Measurements from ENCODE around the gene RCBTB2.

DNA sequence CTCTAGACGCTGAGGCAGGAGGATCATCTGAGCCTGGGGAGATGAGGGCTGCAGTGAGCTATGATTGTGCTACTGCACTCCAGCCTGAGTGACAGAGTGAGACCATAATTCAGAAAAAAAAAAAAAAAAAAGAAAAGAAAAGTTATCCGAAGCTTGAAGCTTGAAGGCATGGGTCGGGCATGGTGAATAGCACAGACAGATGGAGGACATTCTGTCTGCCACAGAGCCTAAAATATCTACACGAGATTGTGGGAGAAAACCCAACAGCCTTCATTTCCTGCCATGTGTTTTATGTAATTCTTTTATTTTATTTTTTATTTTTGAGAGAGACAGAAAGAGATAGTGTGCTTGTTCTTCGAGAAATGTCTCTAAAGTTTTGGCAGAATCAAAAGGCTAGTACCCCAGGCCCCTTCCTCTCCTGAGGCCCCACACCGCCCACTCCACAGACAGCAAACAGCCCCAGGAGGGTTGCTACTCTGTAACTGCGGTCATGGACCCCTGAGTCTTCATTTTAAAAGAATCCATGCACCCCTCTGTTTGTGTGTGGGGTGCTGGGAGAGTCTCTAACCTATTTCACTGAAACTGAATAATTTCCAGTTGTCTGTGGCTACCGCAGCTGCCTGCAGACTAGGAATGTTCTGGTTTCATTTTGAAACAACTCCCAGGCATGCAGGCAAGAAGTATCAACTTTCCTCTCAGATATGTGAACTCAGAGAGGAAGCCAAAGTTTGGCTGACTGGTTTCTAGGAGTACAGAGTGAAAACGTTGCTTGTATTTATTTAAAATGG, 38.4 kb upstream of the RCBTB2 start:
- TF ChIP-seq, protein P1, sequence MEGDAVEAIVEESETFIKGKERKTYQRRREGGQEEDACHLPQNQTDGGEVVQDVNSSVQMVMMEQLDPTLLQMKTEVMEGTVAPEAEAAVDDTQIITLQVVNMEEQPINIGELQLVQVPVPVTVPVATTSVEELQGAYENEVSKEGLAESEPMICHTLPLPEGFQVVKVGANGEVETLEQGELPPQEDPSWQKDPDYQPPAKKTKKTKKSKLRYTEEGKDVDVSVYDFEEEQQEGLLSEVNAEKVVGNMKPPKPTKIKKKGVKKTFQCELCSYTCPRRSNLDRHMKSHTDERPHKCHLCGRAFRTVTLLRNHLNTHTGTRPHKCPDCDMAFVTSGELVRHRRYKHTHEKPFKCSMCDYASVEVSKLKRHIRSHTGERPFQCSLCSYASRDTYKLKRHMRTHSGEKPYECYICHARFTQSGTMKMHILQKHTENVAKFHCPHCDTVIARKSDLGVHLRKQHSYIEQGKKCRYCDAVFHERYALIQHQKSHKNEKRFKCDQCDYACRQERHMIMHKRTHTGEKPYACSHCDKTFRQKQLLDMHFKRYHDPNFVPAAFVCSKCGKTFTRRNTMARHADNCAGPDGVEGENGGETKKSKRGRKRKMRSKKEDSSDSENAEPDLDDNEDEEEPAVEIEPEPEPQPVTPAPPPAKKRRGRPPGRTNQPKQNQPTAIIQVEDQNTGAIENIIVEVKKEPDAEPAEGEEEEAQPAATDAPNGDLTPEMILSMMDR (IDR thresholded peaks at IDR 0.05): no peak
- TF ChIP-seq POLR2A (IDR thresholded peaks at IDR 0.05): no peak

Measured in thyroid gland (tissue), 4 donors.